Thyroid gland (tissue), 4 donors: Measurements from ENCODE around the gene DHPS.

Experiments used
- POLR2A ChIP-seq, 2 donors: fragments of 450-650 bp; IDR thresholded peaks; one replicate each; pipeline ENCODE4 v1.6.1; 2017; ENCODE audit warnings: antibody characterized with exemption in 2 of 2, mild to moderate bottlenecking in 2 of 2, moderate library complexity in 1 of 2
- TF ChIP-seq, protein P1 (sequence below), 6 experiments: fragments of 200-600 bp in 3 of 6; fragments of 450-650 bp in 3 of 6; sonication (generic) in 3 of 6; IDR thresholded peaks; one replicate each; pipeline ENCODE4 v1.5.1; 2016 to 2019; ENCODE audit warnings: antibody characterized with exemption in 6 of 6, mild to moderate bottlenecking in 2 of 6, inconsistent platforms in 1 of 6, moderate library complexity in 1 of 6

GRCh38 chr19:12720296-12720695, 38.6 kb upstream of the DHPS start:
- TF ChIP-seq, protein P1, sequence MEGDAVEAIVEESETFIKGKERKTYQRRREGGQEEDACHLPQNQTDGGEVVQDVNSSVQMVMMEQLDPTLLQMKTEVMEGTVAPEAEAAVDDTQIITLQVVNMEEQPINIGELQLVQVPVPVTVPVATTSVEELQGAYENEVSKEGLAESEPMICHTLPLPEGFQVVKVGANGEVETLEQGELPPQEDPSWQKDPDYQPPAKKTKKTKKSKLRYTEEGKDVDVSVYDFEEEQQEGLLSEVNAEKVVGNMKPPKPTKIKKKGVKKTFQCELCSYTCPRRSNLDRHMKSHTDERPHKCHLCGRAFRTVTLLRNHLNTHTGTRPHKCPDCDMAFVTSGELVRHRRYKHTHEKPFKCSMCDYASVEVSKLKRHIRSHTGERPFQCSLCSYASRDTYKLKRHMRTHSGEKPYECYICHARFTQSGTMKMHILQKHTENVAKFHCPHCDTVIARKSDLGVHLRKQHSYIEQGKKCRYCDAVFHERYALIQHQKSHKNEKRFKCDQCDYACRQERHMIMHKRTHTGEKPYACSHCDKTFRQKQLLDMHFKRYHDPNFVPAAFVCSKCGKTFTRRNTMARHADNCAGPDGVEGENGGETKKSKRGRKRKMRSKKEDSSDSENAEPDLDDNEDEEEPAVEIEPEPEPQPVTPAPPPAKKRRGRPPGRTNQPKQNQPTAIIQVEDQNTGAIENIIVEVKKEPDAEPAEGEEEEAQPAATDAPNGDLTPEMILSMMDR (IDR thresholded peaks at IDR 0.05) = no peak
- TF ChIP-seq POLR2A (IDR thresholded peaks at IDR 0.05) = no peak
